Progenitor cell of endocrine pancreas (in vitro differentiated cells): ENCODE results near the gene NRCAM. TPM values are rescaled to one million over a fixed set of nuclear protein-coding genes. Genes with fewer than 3 reads are reported as not detected.

Source experiments
- DNase-seq: peaks from one replicate; pipeline ENCODE4 v3.0.0; 2021; ENCODE audit warnings: low spot score; ENCODE audit not compliant: unreplicated experiment
- H3K27ac Mint-ChIP-seq: 2 replicates; pipeline ENCODE4 v1.8.0; 2021; ENCODE audit warnings: mild to moderate bottlenecking, moderate library complexity, mixed read lengths
- H3K27me3 Mint-ChIP-seq: 2 replicates; pipeline ENCODE4 v1.8.0; 2021; ENCODE audit warnings: mixed read lengths
- H3K36me3 Mint-ChIP-seq: 2 replicates; pipeline ENCODE4 v1.8.0; 2022; ENCODE audit warnings: mixed read lengths; ENCODE audit not compliant: insufficient read depth
- H3K4me1 Mint-ChIP-seq: 2 replicates; pipeline ENCODE4 v1.8.0; 2021; ENCODE audit warnings: low read depth, mixed read lengths
- H3K4me3 Mint-ChIP-seq: 2 replicates; pipeline ENCODE4 v1.8.0; 2021; ENCODE audit warnings: low read depth, mild to moderate bottlenecking, moderate library complexity, mixed read lengths
- H3K9me3 Mint-ChIP-seq: 2 replicates; pipeline ENCODE4 v1.8.0; 2021; ENCODE audit warnings: low read depth, mixed read lengths
- CTCF ChIP-seq: fragments of 200-600 bp; sonication (generic); IDR thresholded peaks from one replicate; pipeline ENCODE4 v1.5.0; 2021; ENCODE audit warnings: antibody characterized with exemption, mild to moderate bottlenecking; ENCODE audit not compliant: unreplicated experiment
- total RNA-seq: library from RNA; stranded (reverse); gene quantifications from 2 replicates; pipeline ENCODE4 v1.2.1, GENCODE V29; 2021

The NRCAM gene
- total RNA-seq, 1 donor from 2014 or later: 19.9 TPM

DNA sequence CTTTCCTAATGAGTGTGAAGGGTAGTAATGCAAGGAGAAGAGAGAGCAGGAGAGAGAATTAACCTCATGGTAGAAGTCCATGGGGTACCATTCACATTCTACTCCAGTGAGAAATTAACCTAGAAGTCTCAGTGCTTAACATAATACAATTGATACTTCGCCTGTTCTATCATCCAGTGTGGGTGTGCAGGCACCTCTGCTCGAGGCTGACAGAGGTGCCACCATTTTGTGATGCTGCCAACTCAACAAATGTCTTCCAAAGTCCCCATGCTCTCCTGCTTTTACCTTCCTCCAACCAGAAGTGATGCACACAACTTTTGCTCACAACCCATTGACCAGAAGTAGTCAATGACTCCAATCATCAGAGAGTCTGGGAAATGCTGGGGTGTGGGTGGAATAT is 207.8 kb downstream of the NRCAM start:
- Mint-ChIP-seq H3K27me3 (no peaks in the 10 kb centered on the region), H3K36me3 (peaks cover 1% of the 10 kb centered on the region), H3K27ac (no peak overlapping the region), H3K9me3 (peaks cover 3% of the 10 kb centered on the region), H3K4me1 (peaks cover 31% of the 10 kb centered on the region), H3K4me3 (no peak overlapping the region)
- DNase-seq: no peak
- no peak for TF ChIP-seq CTCF

DNA sequence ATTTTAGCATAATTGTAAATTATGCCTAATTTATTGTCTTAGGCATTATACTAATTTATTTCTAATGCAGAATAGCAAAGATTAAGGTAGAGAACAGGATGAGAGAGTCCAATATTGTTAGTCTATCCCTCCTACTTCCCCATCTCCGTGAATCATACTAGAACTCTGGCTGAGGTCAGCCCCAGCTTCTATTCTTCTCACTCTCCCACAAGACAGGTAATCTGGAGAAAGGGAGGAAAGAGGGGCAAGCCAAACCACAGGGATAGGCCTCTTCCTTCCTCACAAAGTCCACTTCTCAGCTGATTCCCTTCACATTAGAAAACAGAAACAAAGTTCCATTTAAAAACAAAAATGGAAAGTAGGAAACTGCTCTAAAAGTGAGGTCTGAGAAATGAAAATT is 208.6 kb downstream of the NRCAM start:
- no peaks in the 10 kb centered on the region for H3K27me3 Mint-ChIP-seq
- H3K9me3 Mint-ChIP-seq: no peaks in the 10 kb centered on the region
- peaks cover 31% of the 10 kb centered on the region for H3K4me1 Mint-ChIP-seq
- no peak overlapping the region for H3K4me3 Mint-ChIP-seq
- no peaks in the 10 kb centered on the region for H3K36me3 Mint-ChIP-seq
- no peak overlapping the region for H3K27ac Mint-ChIP-seq
- TF ChIP-seq CTCF: no peak
- DNase-seq: no peak

DNA sequence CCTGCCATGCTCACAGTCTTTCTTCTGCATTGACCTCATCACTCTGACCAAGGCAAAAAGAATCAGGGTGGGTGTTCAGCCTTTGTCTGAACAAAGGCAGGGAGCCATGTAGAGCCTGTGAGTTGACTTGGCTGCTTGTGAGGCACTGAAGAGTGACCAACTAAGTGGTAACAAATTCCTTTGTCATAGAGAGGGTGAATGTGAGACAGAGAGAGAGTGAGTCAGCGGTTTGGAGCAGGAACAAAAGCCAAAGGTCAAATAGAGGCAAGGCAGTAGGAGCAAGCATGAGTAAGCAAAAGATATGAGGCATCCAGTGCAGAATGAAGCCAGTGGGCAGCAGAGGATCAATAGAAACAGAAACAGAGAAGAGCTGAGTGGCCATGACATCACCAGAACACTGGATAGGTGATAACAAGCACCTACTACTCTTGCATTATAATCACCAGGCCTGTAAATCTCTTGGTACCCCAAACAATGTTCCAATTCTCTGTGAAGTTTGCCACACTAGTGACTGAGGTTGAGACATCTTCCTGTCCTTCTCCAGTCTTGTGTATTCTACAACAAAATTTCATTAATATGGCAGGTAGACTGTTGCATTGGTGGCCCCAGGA is 209.9 kb downstream of the NRCAM start:
- no peak for DNase-seq
- no peaks in the 10 kb centered on the region for H3K27me3 Mint-ChIP-seq
- peak overlapping the region; percentile 76 for H3K27ac Mint-ChIP-seq
- H3K9me3 Mint-ChIP-seq: no peaks in the 10 kb centered on the region
- H3K36me3 Mint-ChIP-seq: no peaks in the 10 kb centered on the region
- H3K4me3 Mint-ChIP-seq: no peak overlapping the region
- TF ChIP-seq CTCF: no peak
- peaks cover 31% of the 10 kb centered on the region for H3K4me1 Mint-ChIP-seq

GRCh38 chr7:108245523-108246226 is 210.6 kb downstream of the NRCAM start:
- Mint-ChIP-seq H3K27me3 (no peaks in the 10 kb centered on the region), H3K4me1 (peaks cover 29% of the 10 kb centered on the region), H3K27ac (peak overlapping the region; percentile 76), H3K36me3 (no peaks in the 10 kb centered on the region), H3K4me3 (no peak overlapping the region), H3K9me3 (no peaks in the 10 kb centered on the region)
- no peak for DNase-seq
- no peak for TF ChIP-seq CTCF

DNA sequence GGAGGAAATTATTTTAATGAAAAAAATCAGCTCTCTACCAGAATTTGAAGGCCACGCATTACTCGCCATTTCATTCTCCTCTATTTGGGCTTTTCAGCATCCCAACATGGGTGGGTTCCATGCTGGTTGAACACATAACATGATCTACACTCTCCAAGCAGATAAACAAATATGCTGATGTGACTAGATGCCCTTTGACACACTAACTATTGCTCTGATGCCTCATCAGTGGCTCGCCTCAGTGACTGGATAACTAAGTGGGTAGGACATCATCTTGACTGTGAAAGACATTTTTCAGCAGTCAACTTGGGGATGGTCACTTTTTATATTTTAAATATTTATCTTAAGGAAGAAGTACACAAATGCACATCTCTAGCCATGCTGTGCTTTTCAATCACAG is 212.1 kb downstream of the NRCAM start:
- Mint-ChIP-seq H3K36me3 (no peaks in the 10 kb centered on the region), H3K4me1 (peaks cover 21% of the 10 kb centered on the region), H3K27ac (no peak overlapping the region), H3K9me3 (no peaks in the 10 kb centered on the region), H3K27me3 (no peaks in the 10 kb centered on the region), H3K4me3 (no peak overlapping the region)
- no peak for DNase-seq
- no peak for TF ChIP-seq CTCF
